Measurements from ENCODE around the gene TSHZ3.

Gene TSHZ3

DNA sequence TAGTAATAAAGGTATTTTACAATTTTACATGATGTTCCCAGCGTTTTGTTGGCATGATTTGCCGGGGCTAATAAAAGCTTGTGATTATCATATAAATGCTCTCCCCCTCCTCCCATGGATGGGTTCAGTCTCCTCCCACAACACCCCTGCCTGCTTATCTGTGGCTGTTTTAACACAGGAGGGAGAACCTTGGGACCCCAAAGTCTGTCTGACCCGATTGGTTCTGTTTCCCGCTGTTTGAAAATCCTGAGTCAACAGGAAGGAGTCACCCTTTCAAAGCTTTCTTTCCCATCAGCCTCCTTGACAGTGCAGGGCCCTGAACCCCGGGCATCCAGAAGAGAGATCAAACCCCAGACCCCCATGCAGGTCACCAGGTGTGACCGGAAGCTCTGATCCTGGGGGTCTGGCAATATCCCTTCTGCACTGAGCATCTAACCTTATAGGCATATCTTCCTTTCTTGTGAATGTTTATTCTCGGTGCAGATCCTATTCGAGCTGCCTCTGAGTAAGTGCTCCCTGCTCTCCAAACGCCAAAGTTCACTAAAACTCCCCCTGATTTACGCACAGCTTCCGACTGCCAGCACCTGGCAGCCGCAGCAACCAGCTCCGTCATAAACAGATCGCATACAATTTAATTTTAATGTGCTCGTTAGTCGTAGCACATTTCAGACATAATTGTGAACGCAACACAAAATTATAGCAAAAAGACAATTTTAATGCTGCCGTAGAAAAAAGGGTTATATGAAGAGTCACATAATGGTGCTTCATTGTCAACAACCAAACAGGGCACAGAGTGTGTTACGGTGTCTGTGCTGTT lies 74.8 kb downstream of the TSHZ3 start:
- Histone ChIP-seq H3K4me3 (ENCODE audit: low read depth, low read length) (no peak overlapping the region), H3K79me2 (ENCODE audit: control insufficient read depth, insufficient read depth, low read length, unreplicated experiment) (no peaks in the 10 kb centered on the region), H2AFZ (ENCODE audit: low read length, unreplicated experiment) (no peak overlapping the region), H3K36me3 (ENCODE audit: insufficient read depth, low read length) (peaks cover 6% of the 10 kb centered on the region; the same call in 1 of the 2 replicates), H3K27ac (ENCODE audit: low read depth, low read length) (no peak overlapping the region), H3K27me3 (ENCODE audit: insufficient read depth, low read length) (no peaks in the 10 kb centered on the region), H3K4me1 (ENCODE audit: control insufficient read depth, insufficient read depth, low read length, unreplicated experiment) (peaks cover 3% of the 10 kb centered on the region)

DNA sequence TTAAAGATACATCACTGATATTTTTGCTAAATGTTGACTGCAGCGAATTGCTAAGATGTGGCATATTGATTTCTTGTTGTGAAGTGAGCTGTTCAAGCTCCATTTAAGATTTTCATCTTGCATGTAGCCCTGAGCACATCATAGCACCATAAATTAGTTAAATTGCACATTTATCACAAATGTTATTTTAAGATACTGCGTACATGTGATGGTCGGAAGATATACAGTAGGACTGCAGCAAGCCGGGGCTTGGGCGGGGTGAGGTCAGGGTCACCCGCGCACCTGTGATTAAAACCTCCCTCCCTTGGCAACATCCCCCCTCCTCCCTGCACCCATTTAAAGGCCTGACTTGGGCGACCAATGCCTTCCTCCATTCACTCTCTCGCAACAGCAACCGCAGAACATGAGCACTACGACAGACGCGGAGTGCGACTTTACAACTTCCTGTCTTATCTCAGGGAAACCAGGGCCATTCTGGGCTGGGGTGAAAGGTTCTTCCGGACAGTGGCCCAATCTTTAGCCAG lies 76.6 kb downstream of the TSHZ3 start:
- H3K4me3 ChIP-seq (ENCODE audit: low read depth, low read length), result no peak overlapping the region
- no peaks in the 10 kb centered on the region for H3K36me3 ChIP-seq (ENCODE audit: insufficient read depth, low read length)
- H3K27ac ChIP-seq (ENCODE audit: low read depth, low read length), result no peak overlapping the region
- H2AFZ ChIP-seq (ENCODE audit: low read length, unreplicated experiment), result no peak overlapping the region
- no peaks in the 10 kb centered on the region for H3K27me3 ChIP-seq (ENCODE audit: insufficient read depth, low read length)
- no peaks in the 10 kb centered on the region for H3K79me2 ChIP-seq (ENCODE audit: control insufficient read depth, insufficient read depth, low read length, unreplicated experiment)
- peaks cover 3% of the 10 kb centered on the region for H3K4me1 ChIP-seq (ENCODE audit: control insufficient read depth, insufficient read depth, low read length, unreplicated experiment)

DNA sequence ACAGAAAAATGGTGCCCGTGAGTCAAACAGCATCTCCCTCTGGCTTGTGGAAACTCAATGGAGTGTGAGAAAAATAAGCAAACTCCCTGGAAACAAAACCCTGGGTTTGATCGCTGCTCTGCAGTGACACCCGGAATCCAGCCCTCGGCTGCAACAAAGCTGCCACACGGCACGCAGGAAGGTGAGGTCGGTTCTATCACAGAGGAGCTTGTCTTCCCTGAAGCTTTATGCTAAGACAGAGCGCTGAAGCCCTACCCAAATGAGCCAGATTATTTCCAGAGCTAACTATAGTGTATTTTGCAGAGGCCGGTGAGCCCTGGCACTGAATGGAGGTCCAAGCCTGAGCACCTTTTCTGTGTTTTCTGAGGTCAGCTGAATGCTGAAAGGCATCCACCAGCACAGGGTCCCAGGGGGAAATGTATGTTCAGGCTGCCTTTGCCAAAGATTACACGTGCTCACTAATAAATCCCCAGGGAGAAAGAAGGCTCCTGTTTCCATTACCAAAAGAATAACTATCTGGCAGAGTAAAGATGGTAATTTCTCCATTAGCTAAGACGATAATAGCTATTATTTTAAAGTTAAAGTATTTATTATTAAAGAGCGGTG lies 77.8 kb downstream of the TSHZ3 start:
- Histone ChIP-seq H3K79me2 (ENCODE audit: control insufficient read depth, insufficient read depth, low read length, unreplicated experiment) (no peaks in the 10 kb centered on the region), H3K27me3 (ENCODE audit: insufficient read depth, low read length) (no peaks in the 10 kb centered on the region), H2AFZ (ENCODE audit: low read length, unreplicated experiment) (no peak overlapping the region), H3K27ac (ENCODE audit: low read depth, low read length) (no peak overlapping the region), H3K4me3 (ENCODE audit: low read depth, low read length) (no peak overlapping the region), H3K4me1 (ENCODE audit: control insufficient read depth, insufficient read depth, low read length, unreplicated experiment) (peaks cover 3% of the 10 kb centered on the region), H3K36me3 (ENCODE audit: insufficient read depth, low read length) (no peaks in the 10 kb centered on the region)

DNA sequence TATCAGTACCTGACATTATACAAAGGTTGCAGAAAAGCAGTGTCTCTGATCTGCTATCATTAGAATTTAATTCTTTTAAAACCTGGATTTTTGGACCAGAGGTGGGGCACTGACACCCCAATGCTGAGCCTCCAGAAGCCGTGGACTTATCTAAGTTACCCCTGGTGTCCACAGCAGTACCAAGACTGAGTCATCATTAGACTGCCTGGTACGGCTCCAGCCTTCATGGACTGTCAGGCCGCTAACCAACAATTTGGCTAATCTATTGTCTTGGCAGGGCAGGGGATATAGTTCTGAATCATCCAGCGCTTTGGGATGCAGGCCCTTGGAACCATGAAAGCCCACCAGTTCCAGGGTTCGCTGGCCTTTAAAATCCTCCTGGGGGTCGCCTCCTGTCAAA lies 78.3 kb downstream of the TSHZ3 start:
- Histone ChIP-seq H3K4me1 (ENCODE audit: control insufficient read depth, insufficient read depth, low read length, unreplicated experiment) (peaks cover 3% of the 10 kb centered on the region), H3K79me2 (ENCODE audit: control insufficient read depth, insufficient read depth, low read length, unreplicated experiment) (no peaks in the 10 kb centered on the region), H3K27ac (ENCODE audit: low read depth, low read length) (no peak overlapping the region), H3K4me3 (ENCODE audit: low read depth, low read length) (no peak overlapping the region), H2AFZ (ENCODE audit: low read length, unreplicated experiment) (no peak overlapping the region), H3K36me3 (ENCODE audit: insufficient read depth, low read length) (no peaks in the 10 kb centered on the region), H3K27me3 (ENCODE audit: insufficient read depth, low read length) (no peaks in the 10 kb centered on the region)

DNA sequence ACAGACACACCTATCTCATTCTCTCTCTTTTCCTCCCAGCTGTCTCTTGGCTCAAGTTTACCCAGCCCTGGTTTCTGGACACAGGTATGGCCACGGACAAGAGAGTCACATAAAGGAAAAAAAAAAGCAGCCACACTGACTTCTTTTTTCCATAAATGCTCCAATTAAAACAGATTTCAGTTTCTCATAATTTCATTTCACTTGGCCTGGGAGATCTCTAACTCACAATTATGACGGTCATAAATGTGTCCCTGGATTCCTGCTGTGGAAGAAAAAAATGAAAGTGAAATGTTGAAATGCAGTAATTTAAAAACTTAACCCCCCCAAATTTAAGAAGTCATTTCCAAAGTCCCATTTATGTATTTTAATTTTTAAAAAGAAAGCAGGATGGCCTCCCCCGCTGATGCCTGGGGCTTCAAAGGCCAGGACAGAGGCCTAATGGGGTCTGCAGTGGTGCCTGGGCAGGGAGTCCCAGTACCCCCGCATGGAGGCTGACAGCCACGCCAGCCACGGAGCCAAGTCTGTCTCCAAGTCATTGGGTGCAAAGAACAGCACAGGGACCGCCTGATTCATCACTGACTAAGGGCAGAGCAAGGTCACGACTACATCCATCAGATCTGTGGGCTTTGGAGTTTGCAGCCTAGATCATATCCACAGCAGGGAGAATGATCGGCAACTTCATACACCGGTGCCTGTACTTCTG lies 79.7 kb downstream of the TSHZ3 start:
- no peak overlapping the region for H2AFZ ChIP-seq (ENCODE audit: low read length, unreplicated experiment)
- H3K4me3 ChIP-seq (ENCODE audit: low read depth, low read length), result no peak overlapping the region

DNA sequence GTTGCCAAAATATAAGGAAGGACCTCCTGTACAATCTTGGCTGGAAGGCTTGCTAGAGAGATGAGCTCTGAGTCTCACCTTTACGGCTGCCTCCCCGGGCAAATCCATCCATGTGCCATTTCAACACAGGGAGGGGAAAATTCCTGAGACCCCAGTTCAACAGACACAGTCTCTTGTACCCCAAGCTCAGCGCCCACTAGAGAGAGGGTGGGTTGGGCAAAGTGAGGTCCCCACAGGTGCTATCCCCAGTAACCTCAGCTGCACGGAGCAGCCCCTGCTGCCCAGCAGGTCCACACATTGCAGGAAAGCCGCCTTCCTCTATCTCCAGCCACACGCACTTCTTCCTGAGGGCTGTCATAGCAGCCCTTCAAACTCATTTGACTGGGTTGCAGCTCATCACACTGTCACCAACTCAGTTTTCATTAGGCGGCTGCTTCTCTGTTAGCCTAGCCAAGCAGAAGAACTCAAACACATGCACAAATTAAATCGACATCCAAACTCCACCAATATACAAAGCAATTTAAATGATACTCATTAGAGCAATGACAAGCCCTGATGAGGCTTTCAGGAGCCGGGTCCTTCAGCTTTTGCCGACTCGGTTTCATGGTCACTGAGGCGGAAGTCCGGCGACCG lies 80.4 kb downstream of the TSHZ3 start:
- Histone ChIP-seq H3K4me1 (ENCODE audit: control insufficient read depth, insufficient read depth, low read length, unreplicated experiment) (peaks cover 3% of the 10 kb centered on the region), H3K27me3 (ENCODE audit: insufficient read depth, low read length) (no peaks in the 10 kb centered on the region), H3K79me2 (ENCODE audit: control insufficient read depth, insufficient read depth, low read length, unreplicated experiment) (no peaks in the 10 kb centered on the region), H2AFZ (ENCODE audit: low read length, unreplicated experiment) (no peak overlapping the region), H3K27ac (ENCODE audit: low read depth, low read length) (no peak overlapping the region), H3K4me3 (ENCODE audit: low read depth, low read length) (no peak overlapping the region), H3K36me3 (ENCODE audit: insufficient read depth, low read length) (no peaks in the 10 kb centered on the region)

More for the DNA sequence above, 79.7 kb downstream of the TSHZ3 start:
- no peaks in the 10 kb centered on the region for H3K79me2 ChIP-seq (ENCODE audit: control insufficient read depth, insufficient read depth, low read length, unreplicated experiment)
- no peaks in the 10 kb centered on the region for H3K36me3 ChIP-seq (ENCODE audit: insufficient read depth, low read length)
- no peaks in the 10 kb centered on the region for H3K27me3 ChIP-seq (ENCODE audit: insufficient read depth, low read length)
- H3K4me1 ChIP-seq (ENCODE audit: control insufficient read depth, insufficient read depth, low read length, unreplicated experiment), result peaks cover 3% of the 10 kb centered on the region
- no peak overlapping the region for H3K27ac ChIP-seq (ENCODE audit: low read depth, low read length)

DNA sequence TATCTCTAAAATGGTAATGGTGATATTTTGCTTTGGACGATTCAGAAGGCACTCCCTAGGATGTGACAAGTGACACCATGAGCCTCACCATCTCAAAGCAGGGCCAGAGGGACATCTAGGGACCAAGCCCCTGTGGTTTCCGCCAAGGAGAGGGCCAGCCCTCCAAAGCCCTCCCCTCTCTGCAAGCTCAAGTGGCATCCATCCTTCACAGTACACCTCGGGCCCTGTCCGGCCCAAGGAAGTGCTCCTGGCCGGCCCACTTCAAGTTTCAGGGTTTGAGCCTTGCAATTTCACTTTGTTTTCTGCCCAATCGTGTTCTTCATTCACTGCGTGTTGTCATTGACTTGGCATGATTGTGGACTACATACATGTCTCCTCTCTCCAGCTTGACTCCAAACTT lies 82.5 kb downstream of the TSHZ3 start:
- H3K27ac ChIP-seq (ENCODE audit: low read depth, low read length), result no peak overlapping the region
- H2AFZ ChIP-seq (ENCODE audit: low read length, unreplicated experiment), result no peak overlapping the region
- no peaks in the 10 kb centered on the region for H3K79me2 ChIP-seq (ENCODE audit: control insufficient read depth, insufficient read depth, low read length, unreplicated experiment)
- H3K36me3 ChIP-seq (ENCODE audit: insufficient read depth, low read length), result no peaks in the 10 kb centered on the region
- no peak overlapping the region for H3K4me3 ChIP-seq (ENCODE audit: low read depth, low read length)
- H3K27me3 ChIP-seq (ENCODE audit: insufficient read depth, low read length), result no peaks in the 10 kb centered on the region
- H3K4me1 ChIP-seq (ENCODE audit: control insufficient read depth, insufficient read depth, low read length, unreplicated experiment), result peaks cover 3% of the 10 kb centered on the region

DNA sequence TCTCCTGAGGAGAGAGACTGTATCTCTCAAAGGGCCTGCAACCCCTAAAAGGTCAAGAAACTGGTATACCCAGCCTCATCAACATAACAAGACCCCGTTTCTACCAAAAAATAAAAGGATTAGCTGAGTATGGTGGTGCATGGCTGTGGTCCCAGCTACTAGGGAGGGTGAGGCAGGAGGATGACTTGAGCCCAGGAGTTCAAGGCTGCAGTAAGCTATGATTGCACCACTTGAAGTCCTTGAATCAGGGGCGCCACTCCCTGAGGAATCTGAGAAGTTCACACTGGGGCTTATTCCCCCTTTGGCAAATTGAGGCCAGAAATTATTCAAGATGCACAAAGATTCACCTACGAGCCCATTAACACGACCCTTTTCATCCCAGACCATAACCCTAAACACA lies 83.0 kb downstream of the TSHZ3 start:
- Histone ChIP-seq H3K27me3 (ENCODE audit: insufficient read depth, low read length) (no peaks in the 10 kb centered on the region), H3K27ac (ENCODE audit: low read depth, low read length) (no peak overlapping the region), H3K4me3 (ENCODE audit: low read depth, low read length) (no peak overlapping the region), H3K4me1 (ENCODE audit: control insufficient read depth, insufficient read depth, low read length, unreplicated experiment) (no peaks in the 10 kb centered on the region), H2AFZ (ENCODE audit: low read length, unreplicated experiment) (no peak overlapping the region), H3K36me3 (ENCODE audit: insufficient read depth, low read length) (no peaks in the 10 kb centered on the region), H3K79me2 (ENCODE audit: control insufficient read depth, insufficient read depth, low read length, unreplicated experiment) (no peaks in the 10 kb centered on the region)

DNA sequence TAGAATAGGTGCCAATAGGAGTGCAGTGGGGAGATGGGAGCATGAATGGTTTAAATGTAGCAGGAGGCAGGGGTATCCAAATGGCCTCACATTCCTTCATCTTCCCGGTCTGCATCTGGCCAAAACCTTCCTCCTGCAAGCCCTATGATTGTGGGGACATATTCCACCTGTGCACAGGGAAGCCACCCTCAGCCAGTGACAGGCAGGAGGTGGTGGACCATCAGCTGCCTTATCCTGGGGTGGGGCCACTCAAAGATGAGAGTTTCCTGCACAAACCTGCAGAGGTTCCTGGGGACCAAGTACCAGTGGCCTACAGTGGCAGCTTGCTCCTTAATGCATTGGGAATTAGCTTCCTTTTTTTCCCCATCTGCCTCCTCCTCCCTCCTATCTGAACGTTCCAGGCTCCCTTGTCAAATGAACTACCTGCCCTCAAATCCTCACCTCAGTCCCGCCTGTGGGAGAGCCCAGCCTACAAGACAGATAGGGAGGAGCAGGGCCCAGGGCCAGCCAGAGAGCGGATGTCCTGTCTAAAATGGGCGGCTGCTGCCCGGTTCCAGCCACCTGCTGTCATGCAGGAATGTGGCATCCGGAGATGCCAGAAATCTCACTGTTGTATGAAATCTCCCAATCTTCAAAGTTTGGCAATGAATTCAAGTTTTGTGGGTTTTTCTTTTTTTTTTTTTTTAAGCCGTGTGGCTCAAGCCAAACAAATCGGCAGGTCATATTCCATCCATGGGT lies 85.0 kb downstream of the TSHZ3 start:
- H3K79me2 ChIP-seq (ENCODE audit: control insufficient read depth, insufficient read depth, low read length, unreplicated experiment), result no peaks in the 10 kb centered on the region
- H3K4me3 ChIP-seq (ENCODE audit: low read depth, low read length), result no peak overlapping the region
- no peaks in the 10 kb centered on the region for H3K36me3 ChIP-seq (ENCODE audit: insufficient read depth, low read length)
- no peaks in the 10 kb centered on the region for H3K27me3 ChIP-seq (ENCODE audit: insufficient read depth, low read length)
- H3K27ac ChIP-seq (ENCODE audit: low read depth, low read length), result no peak overlapping the region
- no peak overlapping the region for H2AFZ ChIP-seq (ENCODE audit: low read length, unreplicated experiment)
- peaks cover 2% of the 10 kb centered on the region for H3K4me1 ChIP-seq (ENCODE audit: control insufficient read depth, insufficient read depth, low read length, unreplicated experiment)

DNA sequence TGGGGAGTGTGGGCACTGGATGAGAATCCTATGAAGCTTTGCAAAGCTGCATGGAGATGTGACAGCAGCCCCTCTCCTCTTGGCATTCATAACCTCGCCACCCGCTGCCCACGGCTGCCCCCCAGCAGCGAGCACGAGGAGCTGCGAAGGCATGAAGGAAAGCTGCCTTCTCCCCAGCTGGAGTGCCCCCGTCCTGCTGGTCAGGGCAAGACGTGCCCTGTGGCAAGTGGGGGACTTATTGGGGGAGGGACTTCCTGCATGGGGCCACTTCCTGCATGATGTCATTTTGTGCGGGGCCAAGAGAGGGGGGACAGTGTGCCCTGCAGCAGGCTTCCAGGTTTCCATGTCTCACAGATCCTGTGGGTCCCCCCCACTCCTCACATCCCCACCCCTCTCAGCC lies 85.9 kb downstream of the TSHZ3 start:
- no peak overlapping the region for H2AFZ ChIP-seq (ENCODE audit: low read length, unreplicated experiment)
- no peak overlapping the region for H3K4me3 ChIP-seq (ENCODE audit: low read depth, low read length)
- no peaks in the 10 kb centered on the region for H3K36me3 ChIP-seq (ENCODE audit: insufficient read depth, low read length)
- no peaks in the 10 kb centered on the region for H3K27me3 ChIP-seq (ENCODE audit: insufficient read depth, low read length)
- peaks cover 2% of the 10 kb centered on the region for H3K4me1 ChIP-seq (ENCODE audit: control insufficient read depth, insufficient read depth, low read length, unreplicated experiment)
- H3K27ac ChIP-seq (ENCODE audit: low read depth, low read length), result no peak overlapping the region
- H3K79me2 ChIP-seq (ENCODE audit: control insufficient read depth, insufficient read depth, low read length, unreplicated experiment), result no peaks in the 10 kb centered on the region

All from ACC112 (cell line).